Right atrium auricular region (tissue), 2 donors: ENCODE measurements around the gene CFL2. TPM values are rescaled to one million over a fixed set of nuclear protein-coding genes. Genes with fewer than 3 reads are reported as not detected.

ENCODE experiments used
- DNase-seq: peaks from one replicate; pipeline ENCODE4 v3.0.0-alpha.2; 2019; ENCODE audit warnings: low spot score
- H3K27ac ChIP-seq, 2 donors: fragments of 200-600 bp; sonication (generic); 1 replicate in 1 of 2; 2 replicates in 1 of 2; pipeline ENCODE4 v1.5.1; 2016 to 2019
- H3K27me3 ChIP-seq, 2 donors: fragments of 200-600 bp; sonication (generic); one replicate each; pipeline versions ENCODE4 v1.5.1 to v1.6.0; 2017 to 2019
- H3K36me3 ChIP-seq: fragments of 200-600 bp; sonication (generic); one replicate; pipeline ENCODE4 v1.5.1; 2016
- H3K4me1 ChIP-seq, 2 donors: fragments of 200-600 bp; sonication (generic); one replicate each; pipeline versions ENCODE4 v1.5.1 to v1.6.0; 2017 to 2019
- H3K4me3 ChIP-seq, 2 donors: fragments of 200-600 bp; sonication (generic); 1 replicate in 1 of 2; 2 replicates in 1 of 2; pipeline ENCODE4 v1.5.1; 2017 to 2019; ENCODE audit warnings: mild to moderate bottlenecking in 1 of 2, moderate library complexity in 1 of 2
- H3K9me3 ChIP-seq, 2 donors: fragments of 200-600 bp; sonication (generic); one replicate each; pipeline ENCODE4 v1.5.1; 2019
- CTCF ChIP-seq, 2 donors: fragments of 200-600 bp; sonication (generic); IDR thresholded peaks; one replicate each; pipeline ENCODE4 v1.5.1; 2019; ENCODE audit warnings: antibody characterized with exemption in 2 of 2
- total RNA-seq, 2 donors: library from RNA; depleted of rRNA; stranded (reverse); fragments of >200 nt; gene quantifications; one replicate each; pipeline ENCODE4 v1.1.0, GENCODE V29; 2016

The CFL2 gene
- total RNA-seq, 2 donors from 2014 or later = 261 to 441 TPM

- DNase-seq = no peak
- TF ChIP-seq CTCF (IDR thresholded peaks at IDR 0.05) = no peak
- Histone ChIP-seq H3K36me3 (no peaks in the 10 kb centered on the region), H3K27me3 (no peaks in the 10 kb centered on the region), H3K27ac (no peak overlapping the region), H3K4me1 (no peaks in the 10 kb centered on the region), H3K4me3 (no peak overlapping the region), H3K9me3 (no peaks in the 10 kb centered on the region)
These were observed 36.1 kb downstream of the CFL2 start for GRCh38 chr14:34678306-34678705.

GRCh38 chr14:34676516-34677211 lies 37.7 kb downstream of the CFL2 start:
- Histone ChIP-seq H3K36me3 (no peaks in the 10 kb centered on the region), H3K27ac (no peak overlapping the region), H3K9me3 (no peaks in the 10 kb centered on the region), H3K4me1 (no peaks in the 10 kb centered on the region), H3K4me3 (no peak overlapping the region), H3K27me3 (no peaks in the 10 kb centered on the region)
- DNase-seq = no peak
- TF ChIP-seq CTCF (IDR thresholded peaks at IDR 0.05) = no peak

- H3K36me3 ChIP-seq = no peaks in the 10 kb centered on the region
- H3K27ac ChIP-seq = no peak overlapping the region
- TF ChIP-seq CTCF (IDR thresholded peaks at IDR 0.05) = no peak
- no peaks in the 10 kb centered on the region for H3K4me1 ChIP-seq
- no peaks in the 10 kb centered on the region for H3K27me3 ChIP-seq
- DNase-seq = no peak
- no peaks in the 10 kb centered on the region for H3K9me3 ChIP-seq
- H3K4me3 ChIP-seq = no peak overlapping the region
These were observed 40.7 kb downstream of the CFL2 start for GRCh38 chr14:34673702-34674101.

- H3K27me3 ChIP-seq = no peaks in the 10 kb centered on the region
- no peak overlapping the region for H3K27ac ChIP-seq
- TF ChIP-seq CTCF (IDR thresholded peaks at IDR 0.05) = no peak
- no peak for DNase-seq
- H3K36me3 ChIP-seq = no peaks in the 10 kb centered on the region
- H3K9me3 ChIP-seq = no peaks in the 10 kb centered on the region
- H3K4me3 ChIP-seq = no peak overlapping the region
- no peaks in the 10 kb centered on the region for H3K4me1 ChIP-seq
These were observed 42.7 kb downstream of the CFL2 start for GRCh38 chr14:34671716-34672115.

GRCh38 chr14:34668111-34668510 lies 46.3 kb downstream of the CFL2 start:
- no peaks in the 10 kb centered on the region for H3K4me1 ChIP-seq
- no peak for DNase-seq
- no peaks in the 10 kb centered on the region for H3K36me3 ChIP-seq
- H3K9me3 ChIP-seq = no peaks in the 10 kb centered on the region
- no peak overlapping the region for H3K4me3 ChIP-seq
- H3K27ac ChIP-seq = no peak overlapping the region
- no peaks in the 10 kb centered on the region for H3K27me3 ChIP-seq
- no peak for TF ChIP-seq CTCF (IDR thresholded peaks at IDR 0.05)

- DNase-seq = no peak
- no peaks in the 10 kb centered on the region for H3K27me3 ChIP-seq
- H3K27ac ChIP-seq = no peak overlapping the region
- H3K4me1 ChIP-seq = no peaks in the 10 kb centered on the region
- H3K4me3 ChIP-seq = no peak overlapping the region
- H3K36me3 ChIP-seq = no peaks in the 10 kb centered on the region
- no peaks in the 10 kb centered on the region for H3K9me3 ChIP-seq
- no peak for TF ChIP-seq CTCF (IDR thresholded peaks at IDR 0.05)
These were observed 47.4 kb downstream of the CFL2 start for GRCh38 chr14:34667007-34667406.
